Activated T-cell treated with anti-CD3 and anti-CD28 coated beads, Interleukin-2, amount 50 U/mL, for 72 hours (primary cell): ENCODE data around the gene TPPP. TPM values are rescaled to one million over a fixed set of nuclear protein-coding genes. Genes with fewer than 3 reads are reported as not detected.
"Not testable (repeated sequence)": the region's sequence is repeated elsewhere in the genome, so short reads cannot be mapped to it uniquely, and the experiment has no call there.

Source experiments
- ATAC-seq, 2 donors: fragments of 150-1000 bp; cut with Tn5 transposase; replicated peaks in 1 of 2; 2 replicates each; pipeline ENCODE4 v1.10.0; 2021; ENCODE audit warnings: moderate library complexity in 2 of 2, mild to moderate bottlenecking in 1 of 2
- DNase-seq, 2 donors: peaks; one replicate each; pipeline ENCODE4 v3.0.0; 2021 to 2022; ENCODE audit warnings: mixed read lengths in 1 of 2
- H3K27ac Mint-ChIP-seq: one replicate; pipeline ENCODE4 v1.8.0; 2022; ENCODE audit warnings: mild to moderate bottlenecking, moderate library complexity, mixed read lengths
- H3K27me3 Mint-ChIP-seq: one replicate; pipeline ENCODE4 v1.8.0; 2022; ENCODE audit warnings: low read depth, mixed read lengths
- H3K36me3 Mint-ChIP-seq, 2 donors: one replicate each; pipeline ENCODE4 v1.8.0; 2022; ENCODE audit warnings: mixed read lengths in 2 of 2, mild to moderate bottlenecking in 1 of 2; ENCODE audit not compliant: insufficient read depth in 2 of 2
- H3K4me1 Mint-ChIP-seq: one replicate; pipeline ENCODE4 v1.8.0; 2022; ENCODE audit warnings: low read depth, mixed read lengths
- H3K4me3 Mint-ChIP-seq, 2 donors: one replicate each; pipeline ENCODE4 v1.8.0; 2022; ENCODE audit warnings: mild to moderate bottlenecking in 2 of 2, mixed read lengths in 2 of 2, moderate library complexity in 2 of 2
- H3K9me3 Mint-ChIP-seq, 2 donors: one replicate each; pipeline ENCODE4 v1.8.0; 2022; ENCODE audit warnings: mixed read lengths in 2 of 2
- total RNA-seq, 2 donors: library from RNA; stranded (reverse); gene quantifications; one replicate each; pipeline ENCODE4 v1.2.3, GENCODE V29; 2022

TPPP gene
- total RNA-seq, 2 donors from 2014 or later = 0.29 to 0.32 TPM

GRCh38 chr5:679166-679895 lies 13.8 kb downstream of the TPPP start:
- H3K36me3 Mint-ChIP-seq, H3K27me3 Mint-ChIP-seq, H3K9me3 Mint-ChIP-seq, H3K27ac Mint-ChIP-seq, H3K4me3 Mint-ChIP-seq, H3K4me1 Mint-ChIP-seq, ATAC-seq, DNase-seq: not testable (repeated sequence)

- ATAC-seq, H3K9me3 Mint-ChIP-seq, H3K27me3 Mint-ChIP-seq, H3K4me3 Mint-ChIP-seq, H3K4me1 Mint-ChIP-seq, DNase-seq, H3K27ac Mint-ChIP-seq, H3K36me3 Mint-ChIP-seq: not testable (repeated sequence)
Observed at GRCh38 chr5:678521-678920, 14.6 kb downstream of the TPPP start.

- Mint-ChIP-seq H3K4me1 (peaks cover 8% of the 10 kb centered on the region), H3K36me3 (no peaks in the 10 kb centered on the region), H3K9me3 (no peaks in the 10 kb centered on the region), H3K4me3 (no peak overlapping the region), H3K27ac (no peak overlapping the region), H3K27me3 (peaks cover 6% of the 10 kb centered on the region)
- DNase-seq (no peak), ATAC-seq (no peak)
Observed at GRCh38 chr5:677131-678101, 15.7 kb downstream of the TPPP start.

GRCh38 chr5:676699-677076 lies 16.5 kb downstream of the TPPP start:
- Mint-ChIP-seq H3K36me3 (no peaks in the 10 kb centered on the region), H3K4me1 (peaks cover 11% of the 10 kb centered on the region), H3K27ac (no peak overlapping the region), H3K27me3 (peaks cover 6% of the 10 kb centered on the region), H3K4me3 (no peak overlapping the region), H3K9me3 (no peaks in the 10 kb centered on the region)
- DNase-seq (no peak), ATAC-seq (no peak)

GRCh38 chr5:675871-676698 lies 17.1 kb downstream of the TPPP start:
- no peak for DNase-seq
- peaks cover 11% of the 10 kb centered on the region for H3K4me1 Mint-ChIP-seq
- no peaks in the 10 kb centered on the region for H3K36me3 Mint-ChIP-seq
- no peak overlapping the region for H3K27ac Mint-ChIP-seq
- no peak overlapping the region for H3K4me3 Mint-ChIP-seq
- peaks cover 6% of the 10 kb centered on the region for H3K27me3 Mint-ChIP-seq
- H3K9me3 Mint-ChIP-seq = no peaks in the 10 kb centered on the region
- ATAC-seq = no peak

- ATAC-seq (no peak), DNase-seq (no peak)
- no peak overlapping the region for H3K27ac Mint-ChIP-seq
- H3K36me3 Mint-ChIP-seq = no peaks in the 10 kb centered on the region
- no peak overlapping the region for H3K4me3 Mint-ChIP-seq
- H3K9me3 Mint-ChIP-seq = no peaks in the 10 kb centered on the region
- peaks cover 6% of the 10 kb centered on the region for H3K27me3 Mint-ChIP-seq
- H3K4me1 Mint-ChIP-seq = peaks cover 11% of the 10 kb centered on the region
Observed at GRCh38 chr5:675111-675870, 17.9 kb downstream of the TPPP start.

GRCh38 chr5:674630-675011 lies 18.5 kb downstream of the TPPP start:
- Mint-ChIP-seq H3K27me3 (peaks cover 6% of the 10 kb centered on the region), H3K36me3 (no peaks in the 10 kb centered on the region), H3K27ac (no peak overlapping the region), H3K4me1 (peaks cover 11% of the 10 kb centered on the region), H3K4me3 (no peak overlapping the region), H3K9me3 (no peaks in the 10 kb centered on the region)
- DNase-seq = no peak
- ATAC-seq = no peak

- Mint-ChIP-seq H3K27ac (no peak overlapping the region), H3K27me3 (peaks cover 6% of the 10 kb centered on the region), H3K9me3 (no peaks in the 10 kb centered on the region), H3K4me3 (no peak overlapping the region), H3K36me3 (no peaks in the 10 kb centered on the region), H3K4me1 (peaks cover 11% of the 10 kb centered on the region)
- DNase-seq (no peak), ATAC-seq (no peak)
Observed at GRCh38 chr5:673831-674629, 19.1 kb downstream of the TPPP start.

- no peak for ATAC-seq
- no peaks in the 10 kb centered on the region for H3K36me3 Mint-ChIP-seq
- no peak for DNase-seq
- H3K27me3 Mint-ChIP-seq = peaks cover 6% of the 10 kb centered on the region
- no peak overlapping the region for H3K27ac Mint-ChIP-seq
- peak overlapping the region; percentile 24 to 56 for H3K4me3 Mint-ChIP-seq
- H3K4me1 Mint-ChIP-seq = peaks cover 11% of the 10 kb centered on the region
- no peaks in the 10 kb centered on the region for H3K9me3 Mint-ChIP-seq
Observed at GRCh38 chr5:673161-673830, 19.9 kb downstream of the TPPP start.

- peak; percentile 35 to 39 for ATAC-seq
- peak overlapping the region; percentile 54 for H3K27ac Mint-ChIP-seq
- H3K4me3 Mint-ChIP-seq = peak overlapping the region; percentile 24 to 56
Observed at GRCh38 chr5:672329-673160, 20.6 kb downstream of the TPPP start.

More at GRCh38 chr5:672329-673160, 20.6 kb downstream of the TPPP start:
- Mint-ChIP-seq H3K9me3 (no peaks in the 10 kb centered on the region), H3K27me3 (peaks cover 6% of the 10 kb centered on the region), H3K36me3 (no peaks in the 10 kb centered on the region), H3K4me1 (peaks cover 11% of the 10 kb centered on the region)
- DNase-seq = peak; percentile 53 to 67
